GM12872 (cell line): ENCODE results near the gene VPS35L.
A peak's percentile ranks its signal among the peaks of the same experiment; 100 is the strongest.

Experiments used
- TF ChIP-seq, protein P1 (sequence below): IDR thresholded peaks from 3 replicates; pipeline ENCODE4 v1.5.1; 2011; ENCODE audit warnings: low read depth, mild to moderate bottlenecking, low read length, moderate library complexity; ENCODE audit not compliant: insufficient read depth

VPS35L gene

DNA sequence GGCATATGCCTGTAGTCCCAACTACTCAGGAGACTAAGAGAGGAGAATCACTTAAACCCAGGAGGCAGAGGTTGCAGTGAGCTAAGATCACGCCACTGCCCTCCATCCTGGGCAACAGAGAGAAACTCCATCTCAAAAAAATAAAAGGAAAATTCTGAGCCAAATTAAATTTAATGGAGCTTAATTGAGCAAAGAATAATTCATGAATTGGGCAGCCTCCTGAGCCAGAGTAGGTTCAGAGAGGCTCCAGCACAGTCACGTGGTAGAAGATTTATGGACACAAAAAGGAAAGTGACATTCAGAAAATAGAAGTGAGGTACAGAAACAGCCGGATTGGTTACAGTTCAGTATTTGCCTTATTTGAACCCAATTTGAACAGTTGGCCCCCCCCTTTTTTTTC, 10.9 kb downstream of the VPS35L start:
- TF ChIP-seq, protein P1, sequence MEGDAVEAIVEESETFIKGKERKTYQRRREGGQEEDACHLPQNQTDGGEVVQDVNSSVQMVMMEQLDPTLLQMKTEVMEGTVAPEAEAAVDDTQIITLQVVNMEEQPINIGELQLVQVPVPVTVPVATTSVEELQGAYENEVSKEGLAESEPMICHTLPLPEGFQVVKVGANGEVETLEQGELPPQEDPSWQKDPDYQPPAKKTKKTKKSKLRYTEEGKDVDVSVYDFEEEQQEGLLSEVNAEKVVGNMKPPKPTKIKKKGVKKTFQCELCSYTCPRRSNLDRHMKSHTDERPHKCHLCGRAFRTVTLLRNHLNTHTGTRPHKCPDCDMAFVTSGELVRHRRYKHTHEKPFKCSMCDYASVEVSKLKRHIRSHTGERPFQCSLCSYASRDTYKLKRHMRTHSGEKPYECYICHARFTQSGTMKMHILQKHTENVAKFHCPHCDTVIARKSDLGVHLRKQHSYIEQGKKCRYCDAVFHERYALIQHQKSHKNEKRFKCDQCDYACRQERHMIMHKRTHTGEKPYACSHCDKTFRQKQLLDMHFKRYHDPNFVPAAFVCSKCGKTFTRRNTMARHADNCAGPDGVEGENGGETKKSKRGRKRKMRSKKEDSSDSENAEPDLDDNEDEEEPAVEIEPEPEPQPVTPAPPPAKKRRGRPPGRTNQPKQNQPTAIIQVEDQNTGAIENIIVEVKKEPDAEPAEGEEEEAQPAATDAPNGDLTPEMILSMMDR = no peak

- TF ChIP-seq, protein P1 = no peak
Observed at GRCh38 chr16:19567560-19567959, 12.1 kb downstream of the VPS35L start.

- TF ChIP-seq, protein P1 = no peak
Observed at GRCh38 chr16:19573997-19574396, 18.5 kb downstream of the VPS35L start.

DNA sequence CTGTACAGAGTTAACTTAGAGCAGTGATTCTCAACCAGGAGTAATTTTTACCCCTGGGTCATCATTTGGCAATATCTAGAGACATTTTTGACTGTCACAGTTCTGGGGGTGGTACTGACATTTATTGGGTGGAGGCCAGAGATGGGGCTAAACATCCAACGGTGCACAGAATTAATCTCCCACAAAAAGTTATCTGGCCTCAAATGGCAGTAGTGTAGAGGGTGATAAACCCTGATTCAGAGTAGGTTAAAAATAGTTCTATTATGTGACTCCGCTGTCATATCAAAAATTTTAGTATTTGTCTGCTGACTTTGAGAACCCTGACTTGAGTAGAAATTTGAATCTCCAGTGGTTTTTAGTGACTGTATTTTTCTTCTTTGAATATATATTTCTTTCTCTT, 19.1 kb downstream of the VPS35L start:
- TF ChIP-seq, protein P1 = no peak

DNA sequence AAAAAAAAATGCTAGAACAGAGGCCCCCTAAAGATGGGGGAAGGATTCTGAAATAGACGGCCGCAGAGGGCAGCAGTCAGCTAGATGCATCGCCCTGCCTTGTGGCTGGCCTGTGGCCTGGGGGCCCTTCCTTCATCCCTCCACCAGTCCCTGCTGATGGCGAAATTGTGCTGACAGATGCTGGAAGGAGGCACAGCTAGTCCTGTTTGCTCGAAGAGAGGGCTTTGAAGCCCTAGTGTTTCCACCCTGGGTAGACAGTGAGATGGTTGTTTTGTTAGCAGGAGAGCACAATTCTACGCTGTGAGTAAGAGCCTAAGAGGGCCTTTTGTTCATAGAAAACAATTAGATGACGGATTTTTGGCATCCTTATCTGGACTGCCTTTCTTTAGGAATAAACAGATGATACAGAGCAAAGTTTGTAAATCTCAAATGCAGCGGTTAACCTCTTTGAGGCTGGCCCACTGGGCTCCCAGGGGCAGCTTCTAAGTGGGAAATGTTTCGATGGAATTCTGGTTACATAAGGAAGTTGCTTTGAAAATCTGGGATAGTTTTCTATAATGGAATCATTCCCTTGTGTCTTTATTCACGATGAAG, 23.0 kb downstream of the VPS35L start:
- TF ChIP-seq, protein P1 = no peak

DNA sequence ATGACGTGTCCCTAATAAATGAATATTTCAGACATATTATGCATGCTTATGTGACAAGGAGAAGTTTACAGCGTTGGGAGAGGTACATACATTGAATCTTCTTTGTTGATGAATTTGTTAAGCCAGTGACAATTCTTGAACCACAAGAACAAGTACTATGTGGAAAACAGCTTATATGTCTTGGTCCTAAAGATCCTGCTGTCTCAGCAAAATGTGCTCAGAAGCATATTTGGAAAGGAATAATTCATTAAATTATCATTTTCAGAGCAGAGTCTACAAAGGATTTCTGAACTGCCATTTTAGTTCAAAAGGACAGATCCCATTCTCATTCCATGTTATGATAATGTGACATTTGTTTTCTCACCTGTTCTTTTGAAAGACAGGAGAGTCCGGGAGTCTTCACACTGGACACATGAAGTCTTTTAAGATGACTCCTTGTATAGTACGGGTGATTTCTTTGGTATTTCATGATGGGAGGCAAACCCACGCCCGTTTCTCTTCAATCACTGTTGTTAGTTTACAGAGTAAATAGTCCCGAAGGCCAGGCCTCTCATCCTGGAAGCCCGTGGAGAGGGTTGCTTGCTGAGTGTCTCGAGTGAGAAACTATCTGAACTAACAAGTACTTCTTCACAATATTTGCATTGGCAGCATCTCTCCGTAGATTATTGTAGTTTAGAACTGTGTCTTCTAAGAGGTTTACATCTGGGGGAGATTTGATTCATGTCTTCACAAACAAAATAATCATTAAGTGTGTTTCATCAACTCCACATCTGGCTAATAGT, 26.7 kb downstream of the VPS35L start:
- TF ChIP-seq, protein P1 = no peak

DNA sequence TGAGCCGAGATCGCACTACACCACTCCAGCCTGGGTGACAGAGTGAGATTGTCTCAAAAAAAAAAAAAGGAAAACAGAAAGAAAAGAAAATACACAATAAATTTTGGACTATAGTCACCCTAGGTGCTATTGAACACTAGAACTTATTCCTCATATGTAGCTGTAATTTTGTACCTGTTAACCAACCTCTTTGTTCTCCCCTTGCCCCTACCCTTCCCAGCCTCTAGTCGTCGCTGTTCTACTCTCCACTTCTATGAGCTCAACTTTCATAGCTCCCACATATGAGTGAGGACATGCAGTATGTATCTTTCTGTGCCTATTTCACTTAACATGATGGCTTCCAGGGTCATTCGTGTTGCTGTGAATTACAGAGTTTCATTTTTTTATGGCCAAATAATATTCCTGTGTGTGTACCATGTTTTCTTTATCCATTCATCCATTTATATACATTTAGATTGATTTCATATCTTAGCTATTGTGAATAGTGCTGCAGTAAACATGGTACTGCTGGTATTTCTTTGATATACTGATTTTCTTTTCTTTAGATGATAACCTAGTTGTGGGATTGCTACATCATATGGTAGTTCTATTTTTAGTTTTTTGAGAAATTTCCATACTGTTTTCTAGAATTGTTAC, 28.3 kb downstream of the VPS35L start:
- TF ChIP-seq, protein P1 = peak; percentile 41; the same call in 2 of the 3 replicates
